ENCODE results near the gene FAM13A.

Gene FAM13A

DNA sequence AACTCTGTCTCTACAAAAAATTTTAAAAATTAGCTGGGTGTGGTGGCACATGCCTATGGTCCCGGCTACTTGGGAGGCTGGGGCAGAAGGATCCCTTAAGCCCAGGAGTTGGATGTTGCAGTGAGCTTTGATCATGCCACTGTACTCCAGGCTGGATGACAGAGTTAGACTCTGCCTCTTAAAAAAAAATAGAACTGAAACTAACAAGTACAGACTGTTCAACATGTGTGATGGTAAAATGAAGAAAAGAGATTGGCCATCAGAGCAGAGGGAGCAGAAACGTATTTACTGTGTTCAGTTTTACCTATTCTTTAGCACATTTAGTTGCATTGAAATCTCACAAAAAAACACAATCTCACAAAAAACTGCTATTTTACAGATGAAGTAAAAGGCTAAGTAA lies 281.5 kb downstream of the FAM13A start:
- no peaks in the 10 kb centered on the region for H3K27me3 ChIP-seq (replicated peaks; ENCODE audit: insufficient read depth, low read length)
- no peak for DNase-seq
- TF ChIP-seq EZH2 (optimal IDR thresholded peaks at IDR 0.05; ENCODE audit: low read depth, low read length) (no peak), EZH2phosphoT487 (IDR thresholded peaks at IDR 0.05; ENCODE audit: low read length) (no peak)
- TF ChIP-seq, protein P1, sequence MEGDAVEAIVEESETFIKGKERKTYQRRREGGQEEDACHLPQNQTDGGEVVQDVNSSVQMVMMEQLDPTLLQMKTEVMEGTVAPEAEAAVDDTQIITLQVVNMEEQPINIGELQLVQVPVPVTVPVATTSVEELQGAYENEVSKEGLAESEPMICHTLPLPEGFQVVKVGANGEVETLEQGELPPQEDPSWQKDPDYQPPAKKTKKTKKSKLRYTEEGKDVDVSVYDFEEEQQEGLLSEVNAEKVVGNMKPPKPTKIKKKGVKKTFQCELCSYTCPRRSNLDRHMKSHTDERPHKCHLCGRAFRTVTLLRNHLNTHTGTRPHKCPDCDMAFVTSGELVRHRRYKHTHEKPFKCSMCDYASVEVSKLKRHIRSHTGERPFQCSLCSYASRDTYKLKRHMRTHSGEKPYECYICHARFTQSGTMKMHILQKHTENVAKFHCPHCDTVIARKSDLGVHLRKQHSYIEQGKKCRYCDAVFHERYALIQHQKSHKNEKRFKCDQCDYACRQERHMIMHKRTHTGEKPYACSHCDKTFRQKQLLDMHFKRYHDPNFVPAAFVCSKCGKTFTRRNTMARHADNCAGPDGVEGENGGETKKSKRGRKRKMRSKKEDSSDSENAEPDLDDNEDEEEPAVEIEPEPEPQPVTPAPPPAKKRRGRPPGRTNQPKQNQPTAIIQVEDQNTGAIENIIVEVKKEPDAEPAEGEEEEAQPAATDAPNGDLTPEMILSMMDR (IDR thresholded peaks at IDR 0.05; ENCODE audit: low read length), result no peak
- H3K4me2 ChIP-seq (ENCODE audit: low read depth, low read length), result no peak overlapping the region
- H3K9me2 ChIP-seq (replicated peaks; ENCODE audit: insufficient read depth, low read length), result no peaks in the 10 kb centered on the region
- H3F3A ChIP-seq (ENCODE audit: insufficient read depth, low read length), result no peaks in the 10 kb centered on the region
- no peak overlapping the region for H2AFZ ChIP-seq (ENCODE audit: low read length)
- no peaks in the 10 kb centered on the region for H3K36me3 ChIP-seq (replicated peaks; ENCODE audit: insufficient read depth, low read length)
- H4K20me1 ChIP-seq (ENCODE audit: insufficient read depth, low read length), result no peaks in the 10 kb centered on the region
- H3K79me2 ChIP-seq (ENCODE audit: low read length), result no peaks in the 10 kb centered on the region
- H3K9ac ChIP-seq (ENCODE audit: low read length), result no peak overlapping the region
- no peak overlapping the region for H3K4me3 ChIP-seq (ENCODE audit: low read length)
- no peak overlapping the region for H3K27ac ChIP-seq (ENCODE audit: low read length)
- H3K4me1 ChIP-seq (ENCODE audit: low read length), result no peaks in the 10 kb centered on the region
- no peaks in the 10 kb centered on the region for H3K9me3 ChIP-seq (replicated peaks; ENCODE audit: insufficient read depth, low read length)

DNA sequence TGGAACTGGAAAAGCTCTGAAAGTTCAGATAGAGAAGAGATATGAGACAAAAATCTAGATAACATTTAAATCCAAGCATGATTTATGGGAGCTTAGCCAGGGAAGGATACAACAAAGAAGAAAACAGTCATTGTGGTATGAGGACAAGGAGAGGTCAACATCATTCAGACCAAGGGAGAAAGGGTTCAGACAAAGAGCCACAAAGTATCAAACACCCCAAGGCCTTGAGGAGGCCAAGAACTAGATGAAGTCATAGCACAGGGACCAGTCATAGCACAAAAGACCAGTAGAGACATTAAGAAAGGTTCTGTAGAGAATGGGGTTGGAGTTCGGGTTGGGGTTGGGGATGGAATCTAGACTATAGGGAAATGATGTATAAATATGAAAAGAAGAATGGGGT lies 282.0 kb downstream of the FAM13A start:
- H3K36me3 ChIP-seq (replicated peaks; ENCODE audit: insufficient read depth, low read length), result no peaks in the 10 kb centered on the region
- H3F3A ChIP-seq (ENCODE audit: insufficient read depth, low read length), result no peaks in the 10 kb centered on the region
- DNase-seq, result no peak
- no peaks in the 10 kb centered on the region for H3K9me2 ChIP-seq (replicated peaks; ENCODE audit: insufficient read depth, low read length)
- H3K27me3 ChIP-seq (replicated peaks; ENCODE audit: insufficient read depth, low read length), result no peaks in the 10 kb centered on the region
- no peak overlapping the region for H3K4me2 ChIP-seq (ENCODE audit: low read depth, low read length)
- TF ChIP-seq EZH2 (optimal IDR thresholded peaks at IDR 0.05; ENCODE audit: low read depth, low read length), result no peak
- TF ChIP-seq, protein P1 (IDR thresholded peaks at IDR 0.05; ENCODE audit: low read length), result no peak
- TF ChIP-seq EZH2phosphoT487 (IDR thresholded peaks at IDR 0.05; ENCODE audit: low read length), result no peak
- H4K20me1 ChIP-seq (ENCODE audit: insufficient read depth, low read length), result no peaks in the 10 kb centered on the region
- no peak overlapping the region for H3K4me3 ChIP-seq (ENCODE audit: low read length)
- H3K4me1 ChIP-seq (ENCODE audit: low read length), result no peaks in the 10 kb centered on the region
- H3K9ac ChIP-seq (ENCODE audit: low read length), result no peak overlapping the region
- H3K79me2 ChIP-seq (ENCODE audit: low read length), result no peaks in the 10 kb centered on the region
- no peaks in the 10 kb centered on the region for H3K9me3 ChIP-seq (replicated peaks; ENCODE audit: insufficient read depth, low read length)
- no peak overlapping the region for H3K27ac ChIP-seq (ENCODE audit: low read length)
- H2AFZ ChIP-seq (ENCODE audit: low read length), result no peak overlapping the region

DNA sequence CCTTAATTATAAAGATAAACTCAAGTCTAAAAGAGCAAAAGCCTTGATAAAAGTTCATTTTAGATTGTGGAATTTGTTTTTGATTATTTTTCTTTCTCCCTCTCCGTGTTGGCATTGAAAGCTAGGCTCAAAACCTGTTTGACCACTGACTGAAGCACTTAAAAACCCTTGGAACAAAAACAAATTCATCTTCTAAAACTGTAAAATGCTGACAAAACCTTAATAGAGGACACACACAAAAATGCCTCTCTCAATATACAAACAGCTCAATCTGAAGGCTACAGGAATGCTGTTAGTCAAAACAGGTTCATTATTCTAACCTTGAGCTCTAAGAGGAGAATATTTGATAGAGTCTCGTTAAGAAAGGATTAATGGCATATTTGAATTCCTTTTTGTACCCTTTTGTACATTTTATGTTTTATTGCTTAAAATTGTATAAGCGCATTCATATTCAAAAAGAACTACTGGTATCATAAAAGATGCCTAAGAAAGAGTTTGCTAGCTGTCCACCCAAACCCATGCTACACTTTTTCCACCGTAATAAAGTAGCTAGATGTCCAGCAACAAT lies 285.0 kb downstream of the FAM13A start:
- no peak overlapping the region for H3K4me2 ChIP-seq (ENCODE audit: low read depth, low read length)
- H3F3A ChIP-seq (ENCODE audit: insufficient read depth, low read length), result no peaks in the 10 kb centered on the region
- H3K9me3 ChIP-seq (replicated peaks; ENCODE audit: insufficient read depth, low read length), result no peaks in the 10 kb centered on the region
- no peak for DNase-seq
- H3K4me1 ChIP-seq (ENCODE audit: low read length), result no peaks in the 10 kb centered on the region
- H4K20me1 ChIP-seq (ENCODE audit: insufficient read depth, low read length), result no peaks in the 10 kb centered on the region
- no peak overlapping the region for H3K27ac ChIP-seq (ENCODE audit: low read length)
- TF ChIP-seq EZH2phosphoT487 (IDR thresholded peaks at IDR 0.05; ENCODE audit: low read length) (no peak), EZH2 (optimal IDR thresholded peaks at IDR 0.05; ENCODE audit: low read depth, low read length) (no peak)
- TF ChIP-seq, protein P1 (IDR thresholded peaks at IDR 0.05; ENCODE audit: low read length), result no peak
- no peak overlapping the region for H3K9ac ChIP-seq (ENCODE audit: low read length)
- H3K9me2 ChIP-seq (replicated peaks; ENCODE audit: insufficient read depth, low read length), result no peaks in the 10 kb centered on the region
- H3K36me3 ChIP-seq (replicated peaks; ENCODE audit: insufficient read depth, low read length), result no peaks in the 10 kb centered on the region
- no peak overlapping the region for H3K4me3 ChIP-seq (ENCODE audit: low read length)
- H3K27me3 ChIP-seq (replicated peaks; ENCODE audit: insufficient read depth, low read length), result no peaks in the 10 kb centered on the region
- no peak overlapping the region for H2AFZ ChIP-seq (ENCODE audit: low read length)
- H3K79me2 ChIP-seq (ENCODE audit: low read length), result no peaks in the 10 kb centered on the region

Measured in MM.1S (cell line).